GM10266 (cell line): ENCODE data around the gene DDB1.
"Not testable (repeated sequence)": the region's sequence is repeated elsewhere in the genome, so short reads cannot be mapped to it uniquely, and the experiment has no call there.

ENCODE experiments used
- DNase-seq: peaks from one replicate; pipeline ENCODE4 v3.0.0; 2012; ENCODE audit errors: extremely low spot score
- TF ChIP-seq, protein P1 (sequence below): IDR thresholded peaks from 2 replicates; pipeline ENCODE4 v1.5.1; 2012; ENCODE audit warnings: mild to moderate bottlenecking, low read depth; ENCODE audit not compliant: control insufficient read depth, insufficient read depth; ENCODE audit errors: missing control alignments

The DDB1 gene

DNA sequence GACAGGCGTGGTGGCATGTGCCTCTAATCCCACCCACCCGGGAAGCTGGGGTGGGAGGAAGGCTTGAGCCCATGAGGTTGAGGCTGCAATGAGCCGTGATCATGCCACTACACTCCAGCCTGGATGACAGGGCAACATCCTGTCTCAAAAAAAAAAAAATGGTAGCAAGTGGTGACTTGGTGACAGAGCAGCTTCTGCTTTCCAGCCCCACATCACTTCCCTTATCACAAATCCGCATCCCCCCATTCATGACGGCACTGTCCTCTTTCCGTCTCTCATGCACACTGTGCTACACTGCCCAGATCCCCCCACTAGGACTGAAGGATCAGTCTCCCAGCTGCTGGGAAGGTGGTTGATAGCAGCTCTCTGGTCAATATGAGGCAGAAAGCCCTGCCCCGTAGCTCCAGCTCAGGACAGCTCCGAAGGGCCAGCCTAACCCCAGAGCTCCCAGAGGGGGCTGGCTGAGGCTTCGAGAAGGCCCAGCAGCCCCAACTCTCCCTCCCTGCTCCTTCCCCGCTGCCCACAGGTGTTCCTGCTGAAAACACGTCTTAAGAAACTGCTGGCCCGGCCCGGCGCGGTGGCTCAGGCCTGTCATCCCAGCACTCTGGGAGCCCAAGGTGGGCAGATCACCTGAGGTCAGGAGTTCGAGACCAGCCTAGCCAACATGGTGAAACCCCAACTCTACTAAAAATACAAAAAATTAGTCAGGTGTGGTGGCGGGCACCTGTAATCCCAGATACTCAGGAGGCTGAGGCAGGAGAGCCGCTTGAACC, 76.0 kb downstream of the DDB1 start:
- TF ChIP-seq, protein P1, sequence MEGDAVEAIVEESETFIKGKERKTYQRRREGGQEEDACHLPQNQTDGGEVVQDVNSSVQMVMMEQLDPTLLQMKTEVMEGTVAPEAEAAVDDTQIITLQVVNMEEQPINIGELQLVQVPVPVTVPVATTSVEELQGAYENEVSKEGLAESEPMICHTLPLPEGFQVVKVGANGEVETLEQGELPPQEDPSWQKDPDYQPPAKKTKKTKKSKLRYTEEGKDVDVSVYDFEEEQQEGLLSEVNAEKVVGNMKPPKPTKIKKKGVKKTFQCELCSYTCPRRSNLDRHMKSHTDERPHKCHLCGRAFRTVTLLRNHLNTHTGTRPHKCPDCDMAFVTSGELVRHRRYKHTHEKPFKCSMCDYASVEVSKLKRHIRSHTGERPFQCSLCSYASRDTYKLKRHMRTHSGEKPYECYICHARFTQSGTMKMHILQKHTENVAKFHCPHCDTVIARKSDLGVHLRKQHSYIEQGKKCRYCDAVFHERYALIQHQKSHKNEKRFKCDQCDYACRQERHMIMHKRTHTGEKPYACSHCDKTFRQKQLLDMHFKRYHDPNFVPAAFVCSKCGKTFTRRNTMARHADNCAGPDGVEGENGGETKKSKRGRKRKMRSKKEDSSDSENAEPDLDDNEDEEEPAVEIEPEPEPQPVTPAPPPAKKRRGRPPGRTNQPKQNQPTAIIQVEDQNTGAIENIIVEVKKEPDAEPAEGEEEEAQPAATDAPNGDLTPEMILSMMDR = no peak
- DNase-seq = no peak

DNA sequence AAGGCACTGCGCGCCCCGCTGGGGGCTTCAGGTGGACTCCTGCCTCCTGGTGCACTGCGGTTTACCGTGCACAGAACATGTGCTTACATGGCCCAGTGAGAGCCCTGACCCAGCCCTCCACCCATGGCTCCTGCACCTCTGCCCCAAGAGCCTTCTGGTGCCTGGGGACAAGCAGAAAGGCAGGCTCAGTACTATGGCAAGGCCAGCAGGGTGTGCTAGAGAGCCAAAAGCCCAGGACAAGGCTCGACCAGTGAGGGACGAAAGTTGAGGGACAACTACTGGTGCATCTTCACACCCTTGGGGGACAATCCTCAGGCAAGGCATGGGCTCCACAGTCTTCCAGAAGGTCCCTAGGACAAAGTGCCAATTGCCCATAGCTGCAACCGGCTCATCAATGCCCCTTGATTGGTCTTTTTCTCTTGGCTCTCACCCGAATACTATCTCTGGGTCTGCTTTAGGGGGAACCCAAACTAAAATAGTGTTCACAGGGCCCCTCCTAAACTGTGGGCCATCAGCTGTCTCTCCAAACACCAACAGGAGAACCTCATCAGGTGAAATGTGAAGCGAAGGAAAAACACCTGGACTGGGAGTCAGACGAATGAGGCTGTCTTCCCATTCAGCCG, 78.4 kb downstream of the DDB1 start:
- DNase-seq = peak; percentile 87
- TF ChIP-seq, protein P1 = peak; percentile 97

DNA sequence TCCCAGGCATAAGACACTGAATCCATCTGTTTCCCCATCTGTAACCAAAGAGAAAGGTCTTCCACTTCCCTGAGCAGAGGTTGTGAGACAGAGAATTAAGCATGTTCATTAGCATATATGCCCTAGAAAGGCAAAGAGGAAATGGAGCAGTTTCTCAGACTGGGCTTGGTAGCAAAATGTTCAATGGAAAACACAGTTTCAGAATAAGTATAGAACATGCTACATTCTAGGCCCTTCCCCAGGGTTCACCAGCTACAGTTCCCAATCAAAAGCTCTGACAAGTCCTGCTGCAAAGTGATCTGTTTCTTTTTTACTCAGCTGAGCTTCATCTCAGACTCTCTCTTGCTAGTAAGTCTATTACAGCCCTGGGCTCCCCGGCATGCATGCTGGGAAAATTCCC, 80.6 kb downstream of the DDB1 start:
- not testable (repeated sequence) for DNase-seq

DNA sequence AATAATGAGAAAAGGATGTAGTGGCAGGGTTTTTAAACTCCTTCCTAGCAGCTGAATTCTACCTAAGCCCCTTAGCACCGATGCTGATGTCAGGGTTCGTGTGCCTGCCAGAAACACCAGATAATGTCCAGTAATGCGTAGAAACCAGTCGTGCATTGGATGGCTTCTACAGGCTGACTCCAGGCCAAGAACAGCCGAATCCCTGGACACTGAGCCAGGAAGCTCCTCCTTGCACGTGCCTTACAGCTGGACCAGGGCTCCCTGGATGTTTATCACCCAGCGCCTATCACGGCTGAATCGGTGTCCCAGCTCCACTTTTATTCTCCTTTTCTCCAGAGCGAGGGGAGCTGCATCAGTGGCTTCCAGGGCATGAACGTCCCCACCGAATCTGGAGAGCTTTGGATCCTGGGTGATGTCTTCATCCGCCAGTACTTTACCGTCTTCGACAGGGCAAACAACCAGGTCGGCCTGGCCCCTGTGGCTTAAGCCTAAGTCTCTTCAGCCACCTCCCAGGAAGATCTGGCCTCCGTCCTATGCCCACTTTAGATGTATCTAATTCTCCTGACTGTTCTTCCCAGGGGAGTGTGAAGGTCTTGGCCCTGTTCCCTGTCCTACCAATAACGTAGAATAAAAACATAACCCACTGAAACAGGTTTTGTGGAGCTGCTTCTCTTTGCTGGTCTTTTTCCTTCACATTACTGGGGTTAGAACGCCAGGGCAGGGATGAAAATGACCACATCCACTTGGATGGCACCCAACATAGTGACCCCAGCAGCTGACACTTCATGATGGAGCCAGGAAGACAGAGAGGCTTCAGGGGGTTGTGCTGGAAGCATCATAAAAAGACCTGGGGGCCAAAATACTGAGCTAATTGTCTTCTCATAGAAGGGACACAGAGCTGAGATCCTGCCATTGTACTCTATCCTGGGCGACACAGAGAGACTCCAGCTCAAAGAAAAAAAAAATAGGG, 81.8 kb downstream of the DDB1 start:
- DNase-seq = not testable (repeated sequence)
